K562 (cell line): Measurements from ENCODE around the gene COX6B2. TPM values are rescaled to one million over a fixed set of nuclear protein-coding genes. Genes with fewer than 3 reads are reported as not detected.

ENCODE experiments used
- ATAC-seq: fragments of 200-7000 bp; cut with Tn5 transposase; 3 replicates; pipeline ENCODE4 v1.9.1; 2020; ENCODE audit warnings: moderate library complexity
- BruUV-seq: library from RNA; stranded (reverse); fragments of 400-500 nt; replicated peaks from 2 replicates; lab custom pipeline; 2021; lab: Mats Ljungman, UMichigan
- CTCF ChIA-PET: fragments of 300-600 bp; formaldehyde crosslinking; extraction: SDS; loops from one replicate; lab custom pipeline; 2021; ENCODE audit warnings: low intra/inter-chr PET ratio; lab: Yijun Ruan, JAX
- POLR2A ChIA-PET: fragments of 300-600, 350-650 bp; sonication (Branson Sonifier 250); formaldehyde crosslinking; extraction: SDS; loops from one replicate; lab custom pipeline; 2021; ENCODE audit warnings: antibody characterized with exemption, inconsistent platforms; lab: Yijun Ruan, JAX
- DNase-seq, 4 experiments: peaks; one replicate each; pipeline versions ENCODE4 v3.0.0 to v3.0.0-alpha.2; 2011 to 2018; ENCODE audit warnings: low spot score in 3 of 4, mixed read lengths in 3 of 4; ENCODE audit errors: extremely low read depth in 1 of 4
- FAIRE-seq: peaks from 2 replicates; lab custom pipeline; 2011; peaks lifted over from hg19 to GRCh38; lab: Jason Lieb, UNC
- H2AFZ ChIP-seq: 2 replicates; pipeline ENCODE4 v1.6.0; 2011; ENCODE audit warnings: low read depth, low read length, control low read depth, inconsistent platforms
- H3K27ac ChIP-seq: fragments of 200-600 bp; 3 replicates; pipeline ENCODE4 v1.8.0; 2011; ENCODE audit warnings: low read depth, mild to moderate bottlenecking, control low read depth, inconsistent platforms, low read length, moderate library complexity, mixed read lengths; ENCODE audit errors: extremely low read depth
- H3K27me3 ChIP-seq, 2 experiments: fragments of 300-600 bp in 1 of 2; 2 replicates in 1 of 2; 3 replicates in 1 of 2; pipeline versions ENCODE4 v1.6.0 to v1.8.0; 2011; ENCODE audit warnings: inconsistent platforms in 2 of 2, low read length in 2 of 2, mild to moderate bottlenecking in 1 of 2, mixed read lengths in 1 of 2, moderate library complexity in 1 of 2; ENCODE audit not compliant: control insufficient read depth in 2 of 2, insufficient read depth in 2 of 2
- H3K36me3 ChIP-seq: fragments of 300-600 bp; 3 replicates; pipeline ENCODE4 v1.8.0; 2011; ENCODE audit warnings: mild to moderate bottlenecking, low read length, inconsistent platforms; ENCODE audit not compliant: control insufficient read depth, insufficient read depth
- H3K4me1 ChIP-seq, 2 experiments: fragments of 200-600 bp in 1 of 2; replicated peaks in 1 of 2; 2 replicates in 1 of 2; 3 replicates in 1 of 2; pipeline versions ENCODE4 v1.5.1 to v1.8.0; 2011; ENCODE audit warnings: inconsistent platforms in 2 of 2, low read length in 2 of 2, mild to moderate bottlenecking in 1 of 2, mixed read lengths in 1 of 2, moderate library complexity in 1 of 2; ENCODE audit not compliant: control insufficient read depth in 2 of 2, insufficient read depth in 2 of 2
- H3K4me2 ChIP-seq: 2 replicates; pipeline ENCODE4 v1.6.1; 2011; ENCODE audit warnings: low read length, control low read depth, inconsistent platforms, mixed read lengths; ENCODE audit not compliant: insufficient read depth
- H3K4me3 ChIP-seq: fragments of 200-600 bp; sonication (generic), shearing (Covaris generic); 2 replicates; pipeline ENCODE4 v1.5.1; 2016; ENCODE audit warnings: control low read depth, inconsistent platforms
- H3K79me2 ChIP-seq: fragments of 200-600 bp; 3 replicates; pipeline ENCODE4 v1.8.0; 2011; ENCODE audit warnings: low read length, inconsistent platforms; ENCODE audit not compliant: control insufficient read depth, insufficient read depth
- H3K9ac ChIP-seq, 2 experiments: 2 replicates each; pipeline versions ENCODE4 v1.6.0 to v1.6.1; 2011; ENCODE audit warnings: low read depth in 2 of 2, low read length in 2 of 2, control low read depth in 1 of 2, inconsistent platforms in 1 of 2, mild to moderate bottlenecking in 1 of 2, mixed read lengths in 1 of 2; ENCODE audit not compliant: insufficient read depth in 1 of 2
- H3K9me1 ChIP-seq: one replicate; pipeline ENCODE4 v1.6.0; 2011; ENCODE audit warnings: inconsistent platforms, mild to moderate bottlenecking, low read length, moderate library complexity; ENCODE audit not compliant: control insufficient read depth, insufficient read depth
- H3K9me3 ChIP-seq: replicated peaks from 2 replicates; pipeline ENCODE4 v1.5.1; 2011; ENCODE audit warnings: low read depth, low read length, inconsistent platforms; ENCODE audit not compliant: control insufficient read depth, insufficient read depth
- H4K20me1 ChIP-seq: replicated peaks from 2 replicates; pipeline ENCODE4 v1.6.1; 2011; ENCODE audit warnings: low read length, inconsistent platforms, mixed read lengths; ENCODE audit not compliant: control insufficient read depth, insufficient read depth
- ZNF263 ChIP-seq: sonication (generic); formaldehyde crosslinking; IDR thresholded peaks from 2 replicates; pipeline ENCODE4 v1.8.0; 2022; ENCODE audit warnings: mild to moderate bottlenecking, missing genetic modification reagents, borderline replicate concordance
- WGBS: fragments of 100-300 bp; shearing (Covaris generic); methylation state at CpG from one replicate; pipeline ENCODE4 v1.1.6; 2016; ENCODE audit warnings: low coverage, mixed read lengths; ENCODE audit not compliant: insufficient coverage; ENCODE audit errors: missing lambda C conversion rate; 5-methylcytosine and 5-hydroxymethylcytosine counted together
- in situ Hi-C: fragments of 300-500 bp; cut with MboI; formaldehyde crosslinking; loops from 4 replicates; pipeline ENCODE4 v1.15.0; 2018; ENCODE audit warnings: inconsistent platforms, mixed read lengths
- intact Hi-C: fragments of 100-400 bp; cut with micrococcal nuclease; formaldehyde crosslinking; loops from 2 replicates; pipeline ENCODE4 v1.14.2; 2022
- polyA plus RNA-seq, 8 experiments: library from polyadenylated mRNA; depleted of rRNA in 4 of 8; stranded (reverse) in 5 of 8; unstranded in 3 of 8; fragments of >200 nt; fragmentation: Nextera tagmentation in 2 of 8; fragmentation: Illumina TruSeq in 1 of 8; extraction: Ambion mirVana in 2 of 8; extraction: Trizol in 1 of 8; gene quantifications; 2 replicates each; pipeline versions ENCODE4 v1.2.1 to v1.2.3, GENCODE V29; 2011 to 2014; ENCODE audit warnings: inconsistent platforms in 1 of 8, missing spikeins in 1 of 8
- total RNA-seq, 7 experiments: library from RNA; depleted of rRNA in 6 of 7; stranded (reverse); fragments of >200 nt in 6 of 7; fragmentation: Illumina TruSeq in 2 of 7; extraction: Trizol in 2 of 7; gene quantifications; 2 replicates each; pipeline versions ENCODE4 v1.2.1 to v1.2.3, GENCODE V29; 2011 to 2021; ENCODE audit warnings: low replicate concordance in 1 of 7
- TF ChIP-seq, protein P1 (sequence below): sonication (generic); formaldehyde crosslinking; IDR thresholded peaks from 2 replicates; pipeline ENCODE4 v1.8.1; 2023; ENCODE audit warnings: mild to moderate bottlenecking, missing genetic modification reagents

The COX6B2 gene
- total and polyA plus RNA-seq, 9 of the 15 experiments (the other 6 are each of a cell fraction or from before 2014, with no cell fraction given), result 0.40 to 2.5 (median 0.83) TPM

DNA sequence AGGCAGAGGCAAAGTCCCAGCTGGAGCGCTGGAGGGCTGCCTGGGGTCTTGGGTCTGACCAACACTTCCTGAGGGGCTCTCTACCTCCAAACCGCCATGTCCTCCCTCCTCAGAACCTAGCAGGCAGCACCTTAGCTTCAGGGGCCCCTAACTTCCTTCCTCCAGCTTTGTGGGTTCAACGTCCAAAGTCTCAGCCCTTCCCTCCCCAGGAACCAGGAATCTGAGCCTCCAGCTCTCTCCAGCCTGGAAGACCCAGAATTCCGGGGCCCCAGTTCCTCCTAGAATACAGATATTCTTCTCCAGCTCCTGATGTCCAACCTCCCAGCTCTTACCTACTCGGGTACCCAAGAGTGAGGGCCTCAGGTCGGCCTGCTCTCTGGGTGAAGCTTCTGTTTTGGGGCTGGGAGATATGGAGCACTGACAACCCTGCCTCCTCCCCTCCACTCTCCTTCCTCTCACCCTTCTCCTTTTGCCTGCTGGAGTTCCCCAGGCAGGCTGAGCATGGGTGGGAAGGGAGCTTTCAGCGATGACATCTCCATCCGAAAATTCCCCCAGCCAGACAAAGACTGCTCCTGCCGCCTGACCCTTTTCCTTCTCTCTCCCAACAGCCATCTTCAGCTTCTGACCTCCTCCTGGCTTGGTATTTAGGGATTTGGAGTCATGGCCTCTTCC, 32.9 kb downstream of the COX6B2 start:
- POLR2A ChIA-PET, result interaction anchor here (0.7 to 2.0 kb wide), 12 partner anchors 8 to 848 kb away, joined by 3 to 14 read pairs (median 4); partner anchors contain the start of genes KMT5C and UBE2S
- in situ Hi-C loops (no loop called here), intact Hi-C loops (no loop called here)
- Histone ChIP-seq H3K36me3 (no peaks in the 10 kb centered on the region), H4K20me1 (no peaks in the 10 kb centered on the region), H3K4me3 (no peak overlapping the region), H3K79me2 (no peaks in the 10 kb centered on the region), H3K4me1 (peaks cover 8 to 44% of the 10 kb centered on the region in 2 experiments; a peak in 4 of 5 replicates), H3K4me2 (no peak overlapping the region), H2AFZ (no peak overlapping the region; the same call in 1 of the 2 replicates), H3K9me1 (no peaks in the 10 kb centered on the region), H3K9me3 (no peaks in the 10 kb centered on the region), H3K27ac (no peak overlapping the region)
- DNase-seq (no peak), ATAC-seq (no peak), FAIRE-seq (no peak)
- no TSS peak for BruUV-seq
- CTCF ChIA-PET, result no interaction called here
- TF ChIP-seq, protein P1, sequence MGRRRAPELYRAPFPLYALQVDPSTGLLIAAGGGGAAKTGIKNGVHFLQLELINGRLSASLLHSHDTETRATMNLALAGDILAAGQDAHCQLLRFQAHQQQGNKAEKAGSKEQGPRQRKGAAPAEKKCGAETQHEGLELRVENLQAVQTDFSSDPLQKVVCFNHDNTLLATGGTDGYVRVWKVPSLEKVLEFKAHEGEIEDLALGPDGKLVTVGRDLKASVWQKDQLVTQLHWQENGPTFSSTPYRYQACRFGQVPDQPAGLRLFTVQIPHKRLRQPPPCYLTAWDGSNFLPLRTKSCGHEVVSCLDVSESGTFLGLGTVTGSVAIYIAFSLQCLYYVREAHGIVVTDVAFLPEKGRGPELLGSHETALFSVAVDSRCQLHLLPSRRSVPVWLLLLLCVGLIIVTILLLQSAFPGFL (CRISPR knock-in tag), result no peak
- peak; percentile 76 for TF ChIP-seq ZNF263 (CRISPR knock-in tag)
- TF ChIP-seq, all 486 proteins: peak for 1
- WGBS, result 39% methylated on average over 8 of the region's 9 CpGs
- H3K27me3 ChIP-seq, result no peaks in the 10 kb centered on the region
- H3K9ac ChIP-seq, result peak overlapping the region in 1 of 2 experiments; percentile 79; a peak in 2 of 4 replicates
